Hepatocyte (in vitro differentiated cells): ENCODE data around the gene COA8. TPM values are rescaled to one million over a fixed set of nuclear protein-coding genes. Genes with fewer than 3 reads are reported as not detected.

Source experiments
- DNase-seq: peaks from one replicate; pipeline ENCODE4 v3.0.0-alpha.2; 2016; ENCODE audit warnings: low spot score
- H2AFZ ChIP-seq: fragments of 200-600 bp; sonication (generic); 2 replicates; pipeline ENCODE4 v1.6.0; 2016; ENCODE audit warnings: antibody characterized with exemption, mild to moderate bottlenecking
- H3K27ac ChIP-seq: fragments of 200-600 bp; sonication (generic); 2 replicates; pipeline ENCODE4 v1.5.1; 2016; ENCODE audit warnings: mild to moderate bottlenecking
- H3K27me3 ChIP-seq: fragments of 200-600 bp; sonication (generic); 2 replicates; pipeline ENCODE4 v1.6.1; 2016
- H3K36me3 ChIP-seq: fragments of 200-600 bp; sonication (generic); replicated peaks from 2 replicates; pipeline ENCODE4 v1.5.1; 2016; ENCODE audit warnings: low read depth; ENCODE audit not compliant: insufficient read depth
- H3K4me1 ChIP-seq: fragments of 200-600 bp; sonication (generic); 2 replicates; pipeline ENCODE4 v1.5.1; 2016; ENCODE audit warnings: mild to moderate bottlenecking, moderate library complexity; ENCODE audit not compliant: insufficient read depth
- H3K4me2 ChIP-seq: fragments of 200-600 bp; sonication (generic); 2 replicates; pipeline ENCODE4 v1.6.0; 2016
- H3K4me3 ChIP-seq: fragments of 200-600 bp; sonication (generic); 2 replicates; pipeline ENCODE4 v1.5.1; 2016; ENCODE audit warnings: mild to moderate bottlenecking
- H3K79me2 ChIP-seq: fragments of 200-600 bp; sonication (generic); 2 replicates; pipeline ENCODE4 v1.6.0; 2017; ENCODE audit warnings: mild to moderate bottlenecking
- H3K9me2 ChIP-seq: fragments of 200-600 bp; sonication (generic); replicated peaks from 2 replicates; pipeline ENCODE4 v1.6.0; 2017; ENCODE audit warnings: mild to moderate bottlenecking; ENCODE audit not compliant: insufficient read depth
- H3K9me3 ChIP-seq: fragments of 200-600 bp; sonication (generic); 2 replicates; pipeline ENCODE4 v1.5.1; 2016; ENCODE audit warnings: low read depth, mild to moderate bottlenecking
- H4K20me1 ChIP-seq: fragments of 200-600 bp; sonication (generic); 2 replicates; pipeline ENCODE4 v1.6.0; 2016; ENCODE audit warnings: mild to moderate bottlenecking; ENCODE audit not compliant: insufficient read depth, poor library complexity, severe bottlenecking
- EZH2 ChIP-seq: fragments of 200-600 bp; sonication (generic); IDR thresholded peaks from 2 replicates; pipeline ENCODE4 v1.6.1; 2016; ENCODE audit warnings: antibody characterized with exemption, mild to moderate bottlenecking, borderline replicate concordance
- EZH2phosphoT487 ChIP-seq: fragments of 200-600 bp; sonication (generic); IDR thresholded peaks from one replicate; pipeline ENCODE4 v1.6.1; 2018; ENCODE audit warnings: antibody characterized with exemption, mild to moderate bottlenecking, low read depth, moderate library complexity; ENCODE audit not compliant: unreplicated experiment, severe bottlenecking
- WGBS: methylation state at CpG from one replicate; pipeline ENCODE4 v1.1.6; 2016; ENCODE audit warnings: low lambda C conversion rate; ENCODE audit errors: missing lambda C conversion rate; 5-methylcytosine and 5-hydroxymethylcytosine counted together
- polyA plus RNA-seq: library from polyadenylated mRNA; unstranded; fragments of >200 nt; fragmentation: Nextera tagmentation; extraction: Ambion mirVana; gene quantifications from 2 replicates; pipeline ENCODE4 v1.2.1, GENCODE V29; 2016
- total RNA-seq: library from RNA; depleted of rRNA; stranded (reverse); fragments of >200 nt; gene quantifications from 2 replicates; pipeline ENCODE4 v1.2.3, GENCODE V29; 2014
- TF ChIP-seq, protein P1 (sequence below): fragments of 200-600 bp; sonication (generic); IDR thresholded peaks from 2 replicates; pipeline ENCODE4 v1.5.1; 2016; ENCODE audit warnings: antibody characterized with exemption, mild to moderate bottlenecking; ENCODE audit not compliant: poor library complexity

The COA8 gene
- total and polyA plus RNA-seq, 2 experiments from 2014 or later: 58.7 to 68.2 TPM

DNA sequence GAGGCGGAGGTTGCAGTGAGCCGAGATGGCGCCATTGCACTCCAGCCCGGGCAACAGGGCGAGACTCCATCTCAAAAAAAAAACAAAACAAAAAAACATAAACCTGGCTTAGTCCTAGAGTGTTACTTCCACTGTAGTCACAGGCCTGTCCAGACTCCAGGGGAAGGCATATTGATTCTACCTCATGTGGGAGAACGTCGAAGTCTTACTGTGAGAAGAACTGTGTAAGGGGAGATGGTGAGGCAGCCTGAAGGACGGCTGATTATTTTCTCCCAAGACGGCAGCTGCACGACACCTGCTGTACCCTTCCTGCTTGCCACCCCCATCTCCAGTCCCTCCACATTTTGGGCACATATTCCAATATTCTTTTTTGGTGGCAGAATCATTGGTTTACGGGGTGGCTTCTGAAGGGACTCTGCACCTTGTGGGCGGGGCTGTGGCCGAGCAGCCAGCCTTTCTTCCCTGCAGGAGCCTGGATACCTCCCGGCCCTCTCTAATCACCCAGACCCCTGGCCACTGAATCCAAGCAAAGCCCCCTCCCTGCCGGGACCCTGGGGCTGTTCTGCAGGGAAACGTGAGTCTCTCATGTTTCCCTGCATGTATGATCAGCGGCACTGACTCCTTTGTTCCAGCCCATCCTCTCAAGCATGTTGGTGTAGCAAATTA lies 54.0 kb downstream of the COA8 start:
- 77% methylated on average over 17 of the region's 17 CpGs for WGBS
- no peak overlapping the region for H3K4me2 ChIP-seq

DNA sequence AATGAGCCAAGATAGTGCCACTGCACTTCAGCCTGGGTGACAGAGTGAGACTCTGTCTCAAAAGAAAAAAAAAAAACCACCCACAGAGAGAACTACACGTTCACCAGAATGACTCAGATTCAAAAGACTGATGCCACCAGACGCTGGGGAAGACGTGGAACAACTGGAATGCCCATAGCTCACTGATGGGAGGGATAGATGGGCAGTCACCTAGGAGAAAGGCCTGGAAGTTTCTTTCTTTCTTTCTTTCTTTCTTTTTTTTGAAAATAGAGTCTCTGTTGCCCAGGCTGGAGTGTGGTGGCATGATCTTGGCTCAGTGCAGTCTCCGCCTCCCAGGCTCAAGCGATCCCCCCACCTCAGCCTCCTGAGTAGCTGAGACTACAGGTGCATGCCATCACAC lies 56.3 kb downstream of the COA8 start:
- Histone ChIP-seq H3K27me3 (no peaks in the 10 kb centered on the region), H3K4me2 (no peak overlapping the region), H3K9me3 (no peaks in the 10 kb centered on the region)

More for the DNA sequence above, 54.0 kb downstream of the COA8 start:
- H3K79me2 ChIP-seq: no peaks in the 10 kb centered on the region
- no peak overlapping the region for H3K27ac ChIP-seq
- H3K9me2 ChIP-seq: no peaks in the 10 kb centered on the region
- no peak overlapping the region for H2AFZ ChIP-seq
- no peaks in the 10 kb centered on the region for H4K20me1 ChIP-seq
- no peaks in the 10 kb centered on the region for H3K36me3 ChIP-seq
- no peaks in the 10 kb centered on the region for H3K9me3 ChIP-seq
- no peaks in the 10 kb centered on the region for H3K4me1 ChIP-seq
- H3K27me3 ChIP-seq: no peaks in the 10 kb centered on the region
- DNase-seq: no peak
- TF ChIP-seq EZH2: no peak
- TF ChIP-seq, protein P1, sequence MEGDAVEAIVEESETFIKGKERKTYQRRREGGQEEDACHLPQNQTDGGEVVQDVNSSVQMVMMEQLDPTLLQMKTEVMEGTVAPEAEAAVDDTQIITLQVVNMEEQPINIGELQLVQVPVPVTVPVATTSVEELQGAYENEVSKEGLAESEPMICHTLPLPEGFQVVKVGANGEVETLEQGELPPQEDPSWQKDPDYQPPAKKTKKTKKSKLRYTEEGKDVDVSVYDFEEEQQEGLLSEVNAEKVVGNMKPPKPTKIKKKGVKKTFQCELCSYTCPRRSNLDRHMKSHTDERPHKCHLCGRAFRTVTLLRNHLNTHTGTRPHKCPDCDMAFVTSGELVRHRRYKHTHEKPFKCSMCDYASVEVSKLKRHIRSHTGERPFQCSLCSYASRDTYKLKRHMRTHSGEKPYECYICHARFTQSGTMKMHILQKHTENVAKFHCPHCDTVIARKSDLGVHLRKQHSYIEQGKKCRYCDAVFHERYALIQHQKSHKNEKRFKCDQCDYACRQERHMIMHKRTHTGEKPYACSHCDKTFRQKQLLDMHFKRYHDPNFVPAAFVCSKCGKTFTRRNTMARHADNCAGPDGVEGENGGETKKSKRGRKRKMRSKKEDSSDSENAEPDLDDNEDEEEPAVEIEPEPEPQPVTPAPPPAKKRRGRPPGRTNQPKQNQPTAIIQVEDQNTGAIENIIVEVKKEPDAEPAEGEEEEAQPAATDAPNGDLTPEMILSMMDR: no peak
- TF ChIP-seq EZH2phosphoT487: no peak
- H3K4me3 ChIP-seq: no peak overlapping the region

DNA sequence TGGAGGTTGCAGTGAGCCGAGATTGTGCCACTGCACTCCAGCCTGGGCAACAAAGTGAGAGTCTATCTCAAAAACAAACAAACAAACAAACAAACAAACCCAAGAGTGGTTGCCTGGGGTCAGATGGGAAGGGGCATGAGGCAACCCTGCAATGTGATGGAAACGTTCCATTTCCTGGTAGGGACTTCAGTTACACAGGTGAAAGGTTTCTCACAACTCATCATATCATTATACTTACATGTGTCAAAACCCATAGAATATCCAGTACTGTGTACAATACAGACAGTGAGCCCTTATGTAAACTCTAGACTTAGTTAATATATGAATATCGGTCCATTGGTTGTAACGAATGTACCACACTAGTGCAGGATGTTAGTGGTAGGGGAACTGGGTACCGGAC lies 59.1 kb downstream of the COA8 start:
- no peak for DNase-seq
- no peaks in the 10 kb centered on the region for H3K79me2 ChIP-seq
- no peaks in the 10 kb centered on the region for H3K27me3 ChIP-seq
- WGBS: 90% methylated on average over 5 of the region's 5 CpGs
- H3K9me3 ChIP-seq: no peaks in the 10 kb centered on the region
- H3K4me2 ChIP-seq: no peak overlapping the region
- H3K27ac ChIP-seq: no peak overlapping the region
- no peaks in the 10 kb centered on the region for H3K36me3 ChIP-seq
- no peak for TF ChIP-seq EZH2
- no peak for TF ChIP-seq EZH2phosphoT487
- TF ChIP-seq, protein P1: no peak
- no peaks in the 10 kb centered on the region for H3K9me2 ChIP-seq
- no peak overlapping the region for H3K4me3 ChIP-seq
- no peaks in the 10 kb centered on the region for H3K4me1 ChIP-seq
- H2AFZ ChIP-seq: no peak overlapping the region
- no peaks in the 10 kb centered on the region for H4K20me1 ChIP-seq

More for the DNA sequence above, 56.3 kb downstream of the COA8 start:
- Histone ChIP-seq H3K36me3 (no peaks in the 10 kb centered on the region), H3K27ac (no peak overlapping the region), H4K20me1 (no peaks in the 10 kb centered on the region), H3K9me2 (no peaks in the 10 kb centered on the region), H2AFZ (no peak overlapping the region), H3K79me2 (no peaks in the 10 kb centered on the region), H3K4me3 (no peak overlapping the region), H3K4me1 (no peaks in the 10 kb centered on the region)
- no peak for TF ChIP-seq EZH2phosphoT487
- no peak for TF ChIP-seq EZH2
- TF ChIP-seq, protein P1: no peak
- no peak for DNase-seq
- 79% methylated on average over 5 of the region's 5 CpGs for WGBS

DNA sequence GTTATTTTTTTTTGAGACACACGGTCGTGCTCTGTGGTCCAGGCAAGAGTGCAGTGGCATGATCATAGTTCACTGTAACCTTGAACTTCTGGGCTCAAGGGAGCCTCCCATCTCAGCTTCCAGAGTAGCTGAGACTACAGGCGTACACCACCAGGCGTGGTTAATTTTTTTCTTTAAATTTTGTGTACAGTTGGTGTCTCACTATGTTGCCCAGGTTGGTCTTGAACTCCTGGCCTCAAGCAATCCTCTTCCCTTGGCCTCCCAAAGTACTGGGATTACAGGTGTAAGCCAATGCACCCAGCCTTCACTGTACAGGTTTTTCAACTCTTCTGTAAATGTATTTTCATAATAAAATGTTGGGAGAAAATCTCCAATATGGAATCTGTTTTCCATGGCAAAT lies 60.5 kb downstream of the COA8 start:
- H3K9me3 ChIP-seq: no peaks in the 10 kb centered on the region
- no peaks in the 10 kb centered on the region for H4K20me1 ChIP-seq
- H3K27ac ChIP-seq: no peak overlapping the region
- TF ChIP-seq EZH2 (no peak), EZH2phosphoT487 (no peak)
- TF ChIP-seq, protein P1: no peak
- peaks cover 7% of the 10 kb centered on the region for H3K4me1 ChIP-seq
- WGBS: 88% methylated on average over 4 of the region's 4 CpGs
- no peak overlapping the region for H3K4me3 ChIP-seq
- no peaks in the 10 kb centered on the region for H3K36me3 ChIP-seq
- H2AFZ ChIP-seq: no peak overlapping the region
- H3K27me3 ChIP-seq: no peaks in the 10 kb centered on the region
- no peak for DNase-seq
- no peaks in the 10 kb centered on the region for H3K79me2 ChIP-seq
- no peaks in the 10 kb centered on the region for H3K9me2 ChIP-seq
- no peak overlapping the region for H3K4me2 ChIP-seq
